HepG2 (cell line): ENCODE measurements around the gene CCNB1. TPM values are rescaled to one million over a fixed set of nuclear protein-coding genes. Genes with fewer than 3 reads are reported as not detected.

Experiments used
- AGO1 ChIP-seq: fragments of 200-400 bp; formaldehyde crosslinking; IDR thresholded peaks from 2 replicates; pipeline ENCODE4 v1.6.1; 2017; ENCODE audit warnings: mild to moderate bottlenecking, low read depth, low read length, moderate library complexity; ENCODE audit not compliant: poor library complexity, severe bottlenecking
- AGO2 ChIP-seq: fragments of 200-400 bp; formaldehyde crosslinking; optimal IDR thresholded peaks from 2 replicates; pipeline ENCODE3; 2017; ENCODE audit warnings: mild to moderate bottlenecking, low read depth, low read length, moderate library complexity
- ARID3A ChIP-seq: IDR thresholded peaks from 2 replicates; pipeline ENCODE4 v1.6.1; 2012; ENCODE audit warnings: low read depth, low read length, improper control_type of control experiment
- DNMT3B ChIP-seq: conservative IDR thresholded peaks from 2 replicates; pipeline ENCODE4 v1.6.1; 2016; ENCODE audit warnings: missing biosample characterization, control low read depth
- DZIP1 ChIP-seq: sonication (generic); formaldehyde crosslinking; IDR thresholded peaks from 2 replicates; pipeline ENCODE4 v1.5.0; 2020; ENCODE audit warnings: mild to moderate bottlenecking, missing genetic modification reagents
- LBX2 ChIP-seq: sonication (generic); formaldehyde crosslinking; IDR thresholded peaks from 2 replicates; pipeline ENCODE4 v1.5.0; 2020; ENCODE audit warnings: missing genetic modification reagents, mild to moderate bottlenecking, borderline replicate concordance
- MBD4 ChIP-seq: IDR thresholded peaks from 2 replicates; pipeline ENCODE4 v1.6.1; 2012; ENCODE audit warnings: low read length, inconsistent platforms, borderline replicate concordance
- MLXIP ChIP-seq: sonication (generic); formaldehyde crosslinking; IDR thresholded peaks from 2 replicates; pipeline ENCODE4 v1.9.0; 2021; ENCODE audit warnings: missing genetic modification reagents, borderline replicate concordance
- NCOA2 ChIP-seq: sonication (generic); formaldehyde crosslinking; IDR thresholded peaks from 2 replicates; pipeline ENCODE4 v1.8.0; 2022; ENCODE audit warnings: inconsistent platforms
- NFE2L1 ChIP-seq: sonication (generic); formaldehyde crosslinking; IDR thresholded peaks from 2 replicates; pipeline ENCODE4 v1.4.0; 2020; ENCODE audit warnings: missing genetic modification reagents, mild to moderate bottlenecking, borderline replicate concordance
- PHB2 ChIP-seq: fragments of 450-650 bp; IDR thresholded peaks from 2 replicates; pipeline ENCODE4 v1.6.1; 2018; ENCODE audit not compliant: partially characterized antibody
- YEATS2 ChIP-seq: sonication (generic); formaldehyde crosslinking; IDR thresholded peaks from 2 replicates; pipeline ENCODE4 v1.4.0; 2020; ENCODE audit warnings: missing genetic modification reagents, borderline replicate concordance
- ZFP1 ChIP-seq: IDR thresholded peaks from 2 replicates; pipeline ENCODE4 v1.6.1; 2016
- ZNF205 ChIP-seq: IDR thresholded peaks from 2 replicates; pipeline ENCODE4 v1.6.1; 2018; ENCODE audit warnings: missing biosample characterization, missing genetic modification reagents
- ZNF296 ChIP-seq: sonication (generic); formaldehyde crosslinking; conservative IDR thresholded peaks from 2 replicates; pipeline ENCODE4 v1.5.0; 2020; ENCODE audit warnings: mild to moderate bottlenecking, missing genetic modification reagents
- ZNF350 ChIP-seq: sonication (generic); formaldehyde crosslinking; IDR thresholded peaks from 2 replicates; pipeline ENCODE4 v1.4.0; 2020; ENCODE audit warnings: mild to moderate bottlenecking, low read depth, missing genetic modification reagents, borderline replicate concordance
- ZNF432 ChIP-seq: sonication (generic); formaldehyde crosslinking; IDR thresholded peaks from 2 replicates; pipeline ENCODE4 v1.5.0; 2020; ENCODE audit warnings: missing genetic modification reagents, mild to moderate bottlenecking, borderline replicate concordance
- ZNF557 ChIP-seq: sonication (generic); formaldehyde crosslinking; IDR thresholded peaks from 2 replicates; pipeline ENCODE4 v1.4.0; 2020; ENCODE audit warnings: missing genetic modification reagents
- ZNF569 ChIP-seq: sonication (generic); formaldehyde crosslinking; IDR thresholded peaks from 2 replicates; pipeline ENCODE4 v1.5.0; 2020; ENCODE audit warnings: mild to moderate bottlenecking, missing genetic modification reagents, moderate library complexity, borderline replicate concordance
- ZNF614 ChIP-seq: IDR thresholded peaks from 2 replicates; pipeline ENCODE4 v1.6.1; 2018; ENCODE audit warnings: missing biosample characterization, missing genetic modification reagents, inconsistent platforms, borderline replicate concordance
- ZZZ3 ChIP-seq: sonication (generic); formaldehyde crosslinking; IDR thresholded peaks from 2 replicates; pipeline ENCODE4 v1.4.0; 2020; ENCODE audit warnings: missing genetic modification reagents, mild to moderate bottlenecking, borderline replicate concordance
- polyA plus RNA-seq, 8 experiments: library from polyadenylated mRNA; depleted of rRNA in 3 of 8; stranded (reverse) in 7 of 8; unstranded in 1 of 8; fragments of >200 nt; fragmentation: Illumina TruSeq in 4 of 8; extraction: Trizol in 4 of 8; gene quantifications; 2 replicates each; pipeline versions ENCODE4 v1.2.1 to v1.2.3, GENCODE V29; 2011 to 2016; ENCODE audit warnings: low read depth in 4 of 8, missing spikeins in 1 of 8, mixed read lengths in 1 of 8; ENCODE audit not compliant: insufficient read depth in 1 of 8
- total RNA-seq, 5 experiments: library from RNA; depleted of rRNA; stranded (reverse); fragments of >200 nt; fragmentation: Illumina TruSeq; extraction: Trizol; gene quantifications; 2 replicates each; pipeline ENCODE4 v1.2.3, GENCODE V29; 2016; ENCODE audit warnings: low read depth in 1 of 5
- TF ChIP-seq, protein P1 (sequence below): sonication (generic); formaldehyde crosslinking; IDR thresholded peaks from 2 replicates; pipeline ENCODE4 v1.4.0; 2020; ENCODE audit warnings: missing genetic modification reagents

The CCNB1 gene
- total and polyA plus RNA-seq, 2 of the 13 experiments (the other 11 are each of a cell fraction or from before 2014, with no cell fraction given): 82.3 to 316 TPM

- TF ChIP-seq MLXIP: no peak
- no peak for TF ChIP-seq ZNF350 (CRISPR knock-in tag)
- TF ChIP-seq NCOA2 (CRISPR knock-in tag): no peak
- TF ChIP-seq, protein P1, sequence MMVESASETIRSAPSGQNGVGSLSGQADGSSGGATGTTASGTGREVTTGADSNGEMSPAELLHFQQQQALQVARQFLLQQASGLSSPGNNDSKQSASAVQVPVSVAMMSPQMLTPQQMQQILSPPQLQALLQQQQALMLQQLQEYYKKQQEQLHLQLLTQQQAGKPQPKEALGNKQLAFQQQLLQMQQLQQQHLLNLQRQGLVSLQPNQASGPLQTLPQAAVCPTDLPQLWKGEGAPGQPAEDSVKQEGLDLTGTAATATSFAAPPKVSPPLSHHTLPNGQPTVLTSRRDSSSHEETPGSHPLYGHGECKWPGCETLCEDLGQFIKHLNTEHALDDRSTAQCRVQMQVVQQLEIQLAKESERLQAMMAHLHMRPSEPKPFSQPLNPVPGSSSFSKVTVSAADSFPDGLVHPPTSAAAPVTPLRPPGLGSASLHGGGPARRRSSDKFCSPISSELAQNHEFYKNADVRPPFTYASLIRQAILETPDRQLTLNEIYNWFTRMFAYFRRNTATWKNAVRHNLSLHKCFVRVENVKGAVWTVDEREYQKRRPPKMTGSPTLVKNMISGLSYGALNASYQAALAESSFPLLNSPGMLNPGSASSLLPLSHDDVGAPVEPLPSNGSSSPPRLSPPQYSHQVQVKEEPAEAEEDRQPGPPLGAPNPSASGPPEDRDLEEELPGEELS (CRISPR knock-in tag): peak; percentile 43; the same call in 1 of the 2 replicates
- no peak for TF ChIP-seq ZNF557 (CRISPR knock-in tag)
- TF ChIP-seq ZNF614: no peak
- TF ChIP-seq PHB2: no peak
- TF ChIP-seq ZNF569 (CRISPR knock-in tag): no peak
- TF ChIP-seq ZNF432: no peak
- TF ChIP-seq AGO2: no peak
- no peak for TF ChIP-seq AGO1
- no peak for TF ChIP-seq ZFP1 (CRISPR knock-in tag)
- no peak for TF ChIP-seq ZNF205 (CRISPR knock-in tag)
- TF ChIP-seq NFE2L1 (CRISPR knock-in tag): no peak
- no peak for TF ChIP-seq LBX2 (CRISPR knock-in tag)
- TF ChIP-seq ZZZ3 (CRISPR knock-in tag): no peak
- no peak for TF ChIP-seq YEATS2 (CRISPR knock-in tag)
- no peak for TF ChIP-seq MBD4
- TF ChIP-seq ARID3A: 0 out of 2 replicates have a peak, but pooled peaks have one; percentile 61
- no peak for TF ChIP-seq DNMT3B
- TF ChIP-seq ZNF296: no peak
- no peak for TF ChIP-seq DZIP1 (CRISPR knock-in tag)
These were observed 58.9 kb downstream of the CCNB1 start (continued) for GRCh38 chr5:69225860-69226259.
